Measurements from ENCODE around the gene GPR160.
"Not testable (repeated sequence)": the region's sequence is repeated elsewhere in the genome, so short reads cannot be mapped to it uniquely, and the experiment has no call there.

Gene GPR160

GRCh38 chr3:170076715-170077238, 39.0 kb downstream of the GPR160 start:
- DNase-seq, result no peak

GRCh38 chr3:170077361-170077760, 39.6 kb downstream of the GPR160 start:
- no peak for DNase-seq

GRCh38 chr3:170078620-170079281, 41.0 kb downstream of the GPR160 start:
- no peak for DNase-seq

- no peak for DNase-seq
These were observed 41.9 kb downstream of the GPR160 start for GRCh38 chr3:170079536-170080165.

GRCh38 chr3:170080605-170081004, 42.8 kb downstream of the GPR160 start:
- no peak for DNase-seq

- DNase-seq, result no peak
These were observed 43.4 kb downstream of the GPR160 start for GRCh38 chr3:170081079-170081741.

GRCh38 chr3:170083343-170083742, 45.5 kb downstream of the GPR160 start:
- no peak for DNase-seq

- no peak for DNase-seq
These were observed 47.6 kb downstream of the GPR160 start for GRCh38 chr3:170085396-170085795.

- DNase-seq, result no peak
These were observed 52.2 kb downstream of the GPR160 start for GRCh38 chr3:170089862-170090600.

- no peak for DNase-seq
These were observed 52.8 kb downstream of the GPR160 start for GRCh38 chr3:170090601-170090981.

GRCh38 chr3:170092907-170093306, 55.1 kb downstream of the GPR160 start:
- DNase-seq, result no peak

GRCh38 chr3:170095771-170096170, 58.0 kb downstream of the GPR160 start:
- no peak for DNase-seq

GRCh38 chr3:170096342-170096741, 58.5 kb downstream of the GPR160 start:
- no peak for DNase-seq

GRCh38 chr3:170098753-170099152, 61.0 kb downstream of the GPR160 start:
- no peak for DNase-seq

GRCh38 chr3:170100944-170101343, 63.1 kb downstream of the GPR160 start:
- DNase-seq, result no peak

- DNase-seq, result no peak
These were observed 64.6 kb downstream of the GPR160 start for GRCh38 chr3:170102431-170102830.

GRCh38 chr3:170107941-170108340, 70.1 kb downstream of the GPR160 start:
- no peak for DNase-seq

- DNase-seq, result no peak
These were observed 71.2 kb downstream of the GPR160 start for GRCh38 chr3:170108955-170109354.

GRCh38 chr3:170109579-170110293, 71.9 kb downstream of the GPR160 start:
- DNase-seq, result no peak

GRCh38 chr3:170111147-170111771, 73.5 kb downstream of the GPR160 start:
- no peak for DNase-seq

- not testable (repeated sequence) for DNase-seq
These were observed 76.4 kb downstream of the GPR160 start for GRCh38 chr3:170114165-170114564.

- DNase-seq, result no peak
These were observed 79.3 kb downstream of the GPR160 start for GRCh38 chr3:170117134-170117533.
